HepG2 (cell line): ENCODE measurements around the gene PHKB. TPM values are rescaled to one million over a fixed set of nuclear protein-coding genes. Genes with fewer than 3 reads are reported as not detected.

Experiments used
- ATF2 ChIP-seq: sonication (generic); formaldehyde crosslinking; IDR thresholded peaks from 2 replicates; pipeline ENCODE4 v1.4.0; 2020; ENCODE audit warnings: missing genetic modification reagents
- HIVEP1 ChIP-seq: sonication (generic); formaldehyde crosslinking; IDR thresholded peaks from 2 replicates; pipeline ENCODE4 v1.4.0; 2020; ENCODE audit warnings: mild to moderate bottlenecking, missing genetic modification reagents
- KLF6 ChIP-seq: IDR thresholded peaks from 2 replicates; pipeline ENCODE4 v1.8.0; 2016; ENCODE audit warnings: missing biosample characterization, missing genetic modification reagents
- NFE2 ChIP-seq: sonication (generic); formaldehyde crosslinking; IDR thresholded peaks from 2 replicates; pipeline ENCODE4 v1.4.0; 2020; ENCODE audit warnings: missing genetic modification reagents
- NFIB ChIP-seq: sonication (generic); formaldehyde crosslinking; IDR thresholded peaks from 2 replicates; pipeline ENCODE4 v1.9.0; 2021; ENCODE audit warnings: missing genetic modification reagents, mild to moderate bottlenecking, borderline replicate concordance
- PPARG ChIP-seq: conservative IDR thresholded peaks from 2 replicates; pipeline ENCODE4 v1.6.1; 2016; ENCODE audit warnings: missing biosample characterization, missing genetic modification reagents
- SALL2 ChIP-seq: sonication (generic); formaldehyde crosslinking; IDR thresholded peaks from 2 replicates; pipeline ENCODE4 v1.8.1; 2023; ENCODE audit warnings: mild to moderate bottlenecking, missing genetic modification reagents, inconsistent platforms
- SMARCC2 ChIP-seq: fragments of 450-650 bp; IDR thresholded peaks from 2 replicates; pipeline ENCODE4 v1.6.1; 2017; ENCODE audit warnings: antibody characterized with exemption, mild to moderate bottlenecking
- TBL1XR1 ChIP-seq: fragments of 150-350 bp; IDR thresholded peaks from 2 replicates; pipeline ENCODE4 v1.6.1; 2014; ENCODE audit warnings: borderline replicate concordance, low read length; ENCODE audit not compliant: partially characterized antibody
- ZBTB8A ChIP-seq: sonication (generic); formaldehyde crosslinking; IDR thresholded peaks from 2 replicates; pipeline ENCODE4 v1.4.0; 2020; ENCODE audit warnings: mild to moderate bottlenecking, low read depth, missing genetic modification reagents, borderline replicate concordance
- ZFP36L2 ChIP-seq: sonication (generic); formaldehyde crosslinking; IDR thresholded peaks from 2 replicates; pipeline ENCODE4 v1.4.0; 2020; ENCODE audit warnings: missing genetic modification reagents
- ZNF260 ChIP-seq: sonication (generic); formaldehyde crosslinking; IDR thresholded peaks from 2 replicates; pipeline ENCODE4 v1.4.0; 2020; ENCODE audit warnings: missing genetic modification reagents, low read depth, mild to moderate bottlenecking, borderline replicate concordance
- ZNF350 ChIP-seq: sonication (generic); formaldehyde crosslinking; IDR thresholded peaks from 2 replicates; pipeline ENCODE4 v1.4.0; 2020; ENCODE audit warnings: mild to moderate bottlenecking, low read depth, missing genetic modification reagents, borderline replicate concordance
- ZNF597 ChIP-seq: sonication (generic); formaldehyde crosslinking; IDR thresholded peaks from 2 replicates; pipeline ENCODE4 v1.5.0; 2020; ENCODE audit warnings: missing genetic modification reagents
- polyA plus RNA-seq, 8 experiments: library from polyadenylated mRNA; depleted of rRNA in 3 of 8; stranded (reverse) in 7 of 8; unstranded in 1 of 8; fragments of >200 nt; fragmentation: Illumina TruSeq in 4 of 8; extraction: Trizol in 4 of 8; gene quantifications; 2 replicates each; pipeline versions ENCODE4 v1.2.1 to v1.2.3, GENCODE V29; 2011 to 2016; ENCODE audit warnings: low read depth in 4 of 8, missing spikeins in 1 of 8, mixed read lengths in 1 of 8; ENCODE audit not compliant: insufficient read depth in 1 of 8
- total RNA-seq, 5 experiments: library from RNA; depleted of rRNA; stranded (reverse); fragments of >200 nt; fragmentation: Illumina TruSeq; extraction: Trizol; gene quantifications; 2 replicates each; pipeline ENCODE4 v1.2.3, GENCODE V29; 2016; ENCODE audit warnings: low read depth in 1 of 5
- TF ChIP-seq, protein P1 (sequence below): sonication (generic); formaldehyde crosslinking; IDR thresholded peaks from 2 replicates; pipeline ENCODE4 v1.5.0; 2020; ENCODE audit warnings: mild to moderate bottlenecking, missing genetic modification reagents, borderline replicate concordance
- TF ChIP-seq, protein P2 (sequence below): sonication (generic); formaldehyde crosslinking; IDR thresholded peaks from 2 replicates; pipeline ENCODE4 v1.4.0; 2020; ENCODE audit warnings: missing genetic modification reagents
- TF ChIP-seq, protein P3 (sequence below): sonication (generic); formaldehyde crosslinking; IDR thresholded peaks from 2 replicates; pipeline ENCODE4 v1.4.0; 2020; ENCODE audit warnings: missing genetic modification reagents, borderline replicate concordance
- TF ChIP-seq, protein P4 (sequence below): sonication (generic); formaldehyde crosslinking; IDR thresholded peaks from 2 replicates; pipeline ENCODE4 v1.4.0; 2020; ENCODE audit warnings: mild to moderate bottlenecking, low read depth, missing genetic modification reagents

Gene PHKB
- total and polyA plus RNA-seq, 2 of the 13 experiments (the other 11 are each of a cell fraction or from before 2014, with no cell fraction given) = 66.0 to 80.8 TPM

DNA sequence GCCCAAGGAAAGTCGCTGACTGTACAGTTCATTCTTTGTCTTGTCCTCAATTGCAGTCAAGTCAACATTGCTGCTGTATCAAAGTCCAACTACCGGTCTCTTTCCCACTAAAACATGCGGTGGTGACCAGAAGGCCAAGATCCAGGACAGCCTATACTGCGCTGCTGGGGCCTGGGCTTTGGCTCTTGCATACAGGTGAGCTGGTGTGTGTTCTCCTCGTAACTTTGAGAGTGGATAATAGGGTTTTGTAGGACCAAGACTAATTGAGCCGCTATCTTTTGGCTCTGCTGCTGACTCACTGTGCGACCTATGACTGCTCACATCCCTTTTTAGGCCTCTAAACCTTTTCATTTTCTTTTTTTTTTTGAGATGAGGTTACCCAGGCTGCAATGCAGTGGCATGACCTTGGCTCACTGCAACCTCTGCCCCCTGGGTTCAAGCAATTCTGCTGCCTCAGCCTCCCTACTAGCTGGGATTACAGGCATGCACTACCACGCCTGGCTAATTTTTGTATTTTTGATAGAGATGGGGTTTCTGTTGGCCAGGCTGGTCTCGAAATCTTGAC is 38.7 kb downstream of the PHKB start (continued):
- TF ChIP-seq, protein P1, sequence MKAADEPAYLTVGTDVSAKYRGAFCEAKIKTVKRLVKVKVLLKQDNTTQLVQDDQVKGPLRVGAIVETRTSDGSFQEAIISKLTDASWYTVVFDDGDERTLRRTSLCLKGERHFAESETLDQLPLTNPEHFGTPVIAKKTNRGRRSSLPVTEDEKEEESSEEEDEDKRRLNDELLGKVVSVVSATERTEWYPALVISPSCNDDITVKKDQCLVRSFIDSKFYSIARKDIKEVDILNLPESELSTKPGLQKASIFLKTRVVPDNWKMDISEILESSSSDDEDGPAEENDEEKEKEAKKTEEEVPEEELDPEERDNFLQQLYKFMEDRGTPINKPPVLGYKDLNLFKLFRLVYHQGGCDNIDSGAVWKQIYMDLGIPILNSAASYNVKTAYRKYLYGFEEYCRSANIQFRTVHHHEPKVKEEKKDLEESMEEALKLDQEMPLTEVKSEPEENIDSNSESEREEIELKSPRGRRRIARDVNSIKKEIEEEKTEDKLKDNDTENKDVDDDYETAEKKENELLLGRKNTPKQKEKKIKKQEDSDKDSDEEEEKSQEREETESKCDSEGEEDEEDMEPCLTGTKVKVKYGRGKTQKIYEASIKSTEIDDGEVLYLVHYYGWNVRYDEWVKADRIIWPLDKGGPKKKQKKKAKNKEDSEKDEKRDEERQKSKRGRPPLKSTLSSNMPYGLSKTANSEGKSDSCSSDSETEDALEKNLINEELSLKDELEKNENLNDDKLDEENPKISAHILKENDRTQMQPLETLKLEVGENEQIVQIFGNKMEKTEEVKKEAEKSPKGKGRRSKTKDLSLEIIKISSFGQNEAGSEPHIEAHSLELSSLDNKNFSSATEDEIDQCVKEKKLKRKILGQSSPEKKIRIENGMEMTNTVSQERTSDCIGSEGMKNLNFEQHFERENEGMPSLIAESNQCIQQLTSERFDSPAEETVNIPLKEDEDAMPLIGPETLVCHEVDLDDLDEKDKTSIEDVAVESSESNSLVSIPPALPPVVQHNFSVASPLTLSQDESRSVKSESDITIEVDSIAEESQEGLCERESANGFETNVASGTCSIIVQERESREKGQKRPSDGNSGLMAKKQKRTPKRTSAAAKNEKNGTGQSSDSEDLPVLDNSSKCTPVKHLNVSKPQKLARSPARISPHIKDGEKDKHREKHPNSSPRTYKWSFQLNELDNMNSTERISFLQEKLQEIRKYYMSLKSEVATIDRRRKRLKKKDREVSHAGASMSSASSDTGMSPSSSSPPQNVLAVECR (CRISPR knock-in tag) = peak; percentile 79; the same call in 1 of the 2 replicates
- TF ChIP-seq PPARG (CRISPR knock-in tag) = 0 out of 2 replicates have a peak, but pooled peaks have one; percentile 38
- peak; percentile 72 for TF ChIP-seq ZNF350 (CRISPR knock-in tag)
- TF ChIP-seq ZBTB8A = no peak
- TF ChIP-seq SALL2 (CRISPR knock-in tag) = peak; percentile 43; the same call in 1 of the 2 replicates
- TF ChIP-seq NFE2 (CRISPR knock-in tag) = no peak
- TF ChIP-seq, protein P2, sequence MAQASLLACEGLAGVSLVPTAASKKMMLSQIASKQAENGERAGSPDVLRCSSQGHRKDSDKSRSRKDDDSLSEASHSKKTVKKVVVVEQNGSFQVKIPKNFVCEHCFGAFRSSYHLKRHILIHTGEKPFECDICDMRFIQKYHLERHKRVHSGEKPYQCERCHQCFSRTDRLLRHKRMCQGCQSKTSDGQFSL (CRISPR knock-in tag) = no peak
- no peak for TF ChIP-seq ZFP36L2
- TF ChIP-seq, protein P3, sequence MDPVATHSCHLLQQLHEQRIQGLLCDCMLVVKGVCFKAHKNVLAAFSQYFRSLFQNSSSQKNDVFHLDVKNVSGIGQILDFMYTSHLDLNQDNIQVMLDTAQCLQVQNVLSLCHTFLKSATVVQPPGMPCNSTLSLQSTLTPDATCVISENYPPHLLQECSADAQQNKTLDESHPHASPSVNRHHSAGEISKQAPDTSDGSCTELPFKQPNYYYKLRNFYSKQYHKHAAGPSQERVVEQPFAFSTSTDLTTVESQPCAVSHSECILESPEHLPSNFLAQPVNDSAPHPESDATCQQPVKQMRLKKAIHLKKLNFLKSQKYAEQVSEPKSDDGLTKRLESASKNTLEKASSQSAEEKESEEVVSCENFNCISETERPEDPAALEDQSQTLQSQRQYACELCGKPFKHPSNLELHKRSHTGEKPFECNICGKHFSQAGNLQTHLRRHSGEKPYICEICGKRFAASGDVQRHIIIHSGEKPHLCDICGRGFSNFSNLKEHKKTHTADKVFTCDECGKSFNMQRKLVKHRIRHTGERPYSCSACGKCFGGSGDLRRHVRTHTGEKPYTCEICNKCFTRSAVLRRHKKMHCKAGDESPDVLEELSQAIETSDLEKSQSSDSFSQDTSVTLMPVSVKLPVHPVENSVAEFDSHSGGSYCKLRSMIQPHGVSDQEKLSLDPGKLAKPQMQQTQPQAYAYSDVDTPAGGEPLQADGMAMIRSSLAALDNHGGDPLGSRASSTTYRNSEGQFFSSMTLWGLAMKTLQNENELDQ (CRISPR knock-in tag) = no peak
- TF ChIP-seq TBL1XR1 = no peak
- TF ChIP-seq, protein P4, sequence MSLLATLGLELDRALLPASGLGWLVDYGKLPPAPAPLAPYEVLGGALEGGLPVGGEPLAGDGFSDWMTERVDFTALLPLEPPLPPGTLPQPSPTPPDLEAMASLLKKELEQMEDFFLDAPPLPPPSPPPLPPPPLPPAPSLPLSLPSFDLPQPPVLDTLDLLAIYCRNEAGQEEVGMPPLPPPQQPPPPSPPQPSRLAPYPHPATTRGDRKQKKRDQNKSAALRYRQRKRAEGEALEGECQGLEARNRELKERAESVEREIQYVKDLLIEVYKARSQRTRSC (CRISPR knock-in tag) = no peak
- no peak for TF ChIP-seq ZNF597
- TF ChIP-seq SMARCC2 = no peak
- no peak for TF ChIP-seq NFIB (CRISPR knock-in tag)
- TF ChIP-seq HIVEP1 (CRISPR knock-in tag) = no peak
- TF ChIP-seq ZNF260 (CRISPR knock-in tag) = no peak
- TF ChIP-seq ATF2 (CRISPR knock-in tag) = peak; percentile 75
- peak; percentile 34; the same call in 1 of the 2 replicates for TF ChIP-seq KLF6
